Fibroblast of the aortic adventitia (primary cell): ENCODE data around the gene RELCH. TPM values are rescaled to one million over a fixed set of nuclear protein-coding genes. Genes with fewer than 3 reads are reported as not detected.

Experiments
- DNase-seq: peaks from one replicate; pipeline ENCODE4 v3.0.0-alpha.2; 2010; ENCODE audit warnings: low read depth
- H3K4me3 ChIP-seq: 2 replicates; pipeline ENCODE4 v1.5.1; 2011; ENCODE audit warnings: low read depth, mild to moderate bottlenecking, control low read depth, low read length, moderate library complexity
- CTCF ChIP-seq: IDR thresholded peaks from 2 replicates; pipeline ENCODE4 v1.5.1; 2011; ENCODE audit warnings: mild to moderate bottlenecking, low read length, control low read depth, inconsistent platforms; ENCODE audit not compliant: insufficient read depth
- total RNA-seq: library from RNA; depleted of rRNA; stranded (reverse); fragments of >200 nt; gene quantifications from 2 replicates; pipeline ENCODE4 v1.2.3, GENCODE V29; 2012; ENCODE audit warnings: low replicate concordance

The RELCH gene
- total RNA-seq = 44.0 and 52.0 TPM in 2 replicates

GRCh38 chr18:62186774-62187542 lies at the start of gene RELCH, which contains the start of gene PIGN:
Gene RELCH (plus strand): TSS chr18:62187255. CDS start chr18:62187506, 251 bp downstream.
Gene PIGN (minus strand): TSS chr18:62187056. CDS start chr18:62161353, 25,703 bp downstream.
- peak within 1 kb of the TSS; percentile 97 for H3K4me3 ChIP-seq
- TF ChIP-seq CTCF = no peak
- DNase-seq = peak; percentile 99

DNA sequence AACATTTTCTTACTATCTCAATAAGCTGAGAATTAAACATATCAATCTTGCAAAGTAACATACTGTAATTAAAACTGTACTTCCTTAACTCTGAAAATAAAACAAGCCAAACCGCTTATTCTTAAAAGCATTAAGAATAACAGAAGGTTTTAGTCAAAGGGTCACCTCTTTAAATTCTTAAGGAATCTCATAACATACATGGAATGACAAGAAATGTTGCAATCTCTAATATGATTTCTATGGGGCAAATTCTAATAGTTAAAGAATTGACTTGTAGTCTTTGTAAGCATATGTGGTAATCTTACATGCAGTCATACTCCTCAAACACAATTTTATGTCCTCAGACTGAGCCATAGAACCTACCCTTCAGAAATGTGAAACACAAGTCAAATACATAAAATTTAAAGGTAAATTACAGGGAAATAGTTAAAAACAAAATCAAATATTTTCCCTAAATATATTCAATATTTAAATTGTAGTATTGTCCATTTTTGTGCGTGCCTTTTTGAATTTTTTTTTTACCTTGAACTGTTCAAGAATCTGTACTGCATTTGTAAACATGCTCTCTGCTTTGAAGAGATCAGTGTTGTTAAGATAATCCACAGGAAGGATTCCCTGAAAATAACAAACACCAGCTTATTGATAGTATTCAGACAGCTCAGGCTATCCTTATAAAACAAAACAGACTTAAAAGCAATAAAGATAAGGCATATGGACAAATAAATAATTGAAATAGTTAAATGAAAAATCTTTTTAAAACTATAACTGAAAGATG lies 48.4 kb upstream of the RELCH start:
- H3K4me3 ChIP-seq = no peak overlapping the region
- no peak for TF ChIP-seq CTCF
- DNase-seq = no peak

DNA sequence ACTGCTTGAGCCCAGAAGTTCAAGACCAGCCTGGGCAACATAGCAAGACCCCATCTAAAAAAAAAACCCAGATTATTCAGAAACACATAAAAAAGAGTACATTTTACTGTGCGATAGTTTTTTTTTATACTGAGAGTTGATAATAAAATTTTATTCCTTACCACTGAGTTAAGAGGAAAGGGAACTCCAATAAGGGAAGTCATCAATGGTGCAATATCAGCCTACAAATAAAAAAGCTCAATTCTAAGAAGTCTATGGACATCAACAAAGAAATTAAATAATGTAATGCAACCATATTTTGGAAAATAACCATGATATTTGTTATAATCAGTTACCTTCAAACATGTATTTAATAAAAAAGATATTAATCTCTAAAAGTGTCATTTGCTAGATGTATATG lies 46.8 kb upstream of the RELCH start:
- no peak for DNase-seq
- H3K4me3 ChIP-seq = no peak overlapping the region
- TF ChIP-seq CTCF = no peak

GRCh38 chr18:62144338-62144737 lies 42.7 kb upstream of the RELCH start:
- no peak overlapping the region for H3K4me3 ChIP-seq
- DNase-seq = no peak
- TF ChIP-seq CTCF = no peak

GRCh38 chr18:62151068-62151771 lies 35.8 kb upstream of the RELCH start:
- DNase-seq = no peak
- TF ChIP-seq CTCF = no peak

DNA sequence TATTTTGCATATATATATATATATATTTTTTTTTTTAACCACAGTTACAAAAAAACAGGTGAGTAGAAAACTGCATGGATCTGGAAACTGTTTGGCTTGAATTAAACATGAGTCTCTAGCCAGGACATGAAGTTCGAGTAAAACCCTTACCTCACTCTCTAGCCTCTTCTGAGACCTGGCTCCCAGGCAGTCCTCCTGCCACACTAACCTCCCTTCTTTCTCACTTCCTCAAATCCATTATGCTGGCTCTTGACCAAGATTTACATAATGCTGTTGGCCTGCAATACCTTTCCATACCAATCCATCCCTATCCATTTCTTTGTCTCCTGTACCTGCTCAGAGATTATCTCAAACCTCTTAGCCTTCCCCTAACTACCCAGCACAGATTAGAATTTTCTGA lies 34.2 kb upstream of the RELCH start:
- no peak for TF ChIP-seq CTCF
- DNase-seq = no peak

More at GRCh38 chr18:62151068-62151771, 35.8 kb upstream of the RELCH start:
- no peak overlapping the region for H3K4me3 ChIP-seq

More for the DNA sequence above, 34.2 kb upstream of the RELCH start:
- H3K4me3 ChIP-seq = no peak overlapping the region
